ENCODE measurements around the gene RANBP9. TPM values are rescaled to one million over a fixed set of nuclear protein-coding genes. Genes with fewer than 3 reads are reported as not detected.

Gene RANBP9
- total and polyA plus RNA-seq, 2 donors (not counting 3 experiments of a cell fraction or from before 2014, with no cell fraction given), result 15.1 to 40.2 TPM

- Histone ChIP-seq H3K4me1 (ENCODE audit: control insufficient read depth, extremely low read depth, insufficient read depth, low read length) (no peaks in the 10 kb centered on the region), H3K4me3 (replicated peaks in 1 of 3; ENCODE audit: insufficient read depth in 1 of 3, low read depth in 1 of 3, low read length in 3 of 3) (no peak overlapping the region), H4K20me1 (replicated peaks; ENCODE audit: control insufficient read depth, extremely low read depth, insufficient read depth, low read length) (no peaks in the 10 kb centered on the region), H3K9me3 (replicated peaks; ENCODE audit: control insufficient read depth, insufficient read depth, low read length) (no peaks in the 10 kb centered on the region), H3K27ac (ENCODE audit: insufficient read depth, low read depth, low read length) (no peak overlapping the region), H3K4me2 (ENCODE audit: insufficient read depth, low read length) (no peak overlapping the region), H3K9ac (replicated peaks; ENCODE audit: extremely low read depth, insufficient read depth, low read length) (no peak overlapping the region), H2AFZ (ENCODE audit: low read depth, low read length) (no peak overlapping the region), H3K9me1 (replicated peaks; ENCODE audit: control insufficient read depth, extremely low read depth, insufficient read depth, low read length) (no peaks in the 10 kb centered on the region), H3K36me3 (ENCODE audit: control insufficient read depth in 2 of 2, extremely low read depth in 1 of 2, insufficient read depth in 2 of 2, low read length in 2 of 2) (peaks cover 0 to 3% of the 10 kb centered on the region in 2 experiments), H3K27me3 (ENCODE audit: control insufficient read depth in 2 of 2, insufficient read depth in 2 of 2, low read length in 2 of 2) (no peaks in the 10 kb centered on the region), H3K79me2 (ENCODE audit: control insufficient read depth, insufficient read depth, low read length) (no peaks in the 10 kb centered on the region)
- ChIA-PET CTCF (interaction anchor here (0.9 to 1.3 kb wide), 2 partner anchors 10 to 19 kb away, joined by 3 read pairs; partner anchors contain the start of gene NOL7), POLR2A (no interaction called here)
- no peak for FAIRE-seq
- BruUV-seq (replicated peaks), result no TSS peak
- DNase-seq (ENCODE audit: low read depth, low spot score), result no peak
- intact Hi-C loops (cut with micrococcal nuclease), result loop anchor here (1.0 kb wide), 1 partner anchor 38 kb away; no protein-coding TSS in a partner anchor
- no peak for TF ChIP-seq FOS (IDR thresholded peaks at IDR 0.05; ENCODE audit: borderline replicate concordance, insufficient read depth, low read length)
- no peak for TF ChIP-seq JUN (IDR thresholded peaks at IDR 0.05; ENCODE audit: borderline replicate concordance, insufficient read depth, insufficient read length, low read depth)
- TF ChIP-seq GATA2 (IDR thresholded peaks at IDR 0.05; ENCODE audit: insufficient read depth, insufficient read length, low read depth, low read length), result no peak
- no peak for TF ChIP-seq CTCF (IDR thresholded peaks at IDR 0.05; ENCODE audit: extremely low read depth in 1 of 2, insufficient read depth in 1 of 2, low read depth in 1 of 2, low read length in 2 of 2)
- no peak for TF ChIP-seq POLR2AphosphoS5 (IDR thresholded peaks at IDR 0.05; ENCODE audit: insufficient read depth, low read depth, low read length)
- no peak for TF ChIP-seq EZH2 (IDR thresholded peaks at IDR 0.05; ENCODE audit: borderline replicate concordance, low read depth, low read length, severe bottlenecking)
- no peak for TF ChIP-seq POLR2A (IDR thresholded peaks at IDR 0.05; ENCODE audit: low read depth, low read length)
- TF ChIP-seq MAX (IDR thresholded peaks at IDR 0.05; ENCODE audit: insufficient read depth, insufficient read length), result no peak
- no peak for TF ChIP-seq MYC (IDR thresholded peaks at IDR 0.05; ENCODE audit: low read depth, low read length)
- dilution Hi-C loops (cut with MboI; ENCODE audit: extremely low pct_ligation_motif_present, low sequenced_read_pairs), result no loop called here
These were observed 106.0 kb downstream of the RANBP9 start for GRCh38 chr6:13605634-13606033.

Data from endothelial cell of umbilical vein (primary cell).